EL (cell line): ENCODE measurements around the gene ITFG1.
A peak's percentile ranks its signal among the peaks of the same experiment; 100 is the strongest.

Experiments used
- DNase-seq: peaks from one replicate; pipeline ENCODE4 v3.0.0-alpha.2; 2016

ITFG1 gene

GRCh38 chr16:47143677-47144558 is 316.9 kb downstream of the ITFG1 start, which contains the start of gene NETO2:
TSS of gene NETO2 (minus strand) at chr16:47143945. CDS start at chr16:47143612, 333 bp downstream.
- peak; percentile 62 for DNase-seq

- DNase-seq = peak; percentile 78
Measured at GRCh38 chr16:47142821-47143676, 317.8 kb downstream of the ITFG1 start.

- peak; percentile 42 for DNase-seq
Measured at GRCh38 chr16:47142486-47142820, 318.4 kb downstream of the ITFG1 start.

GRCh38 chr16:47141773-47142485 is 318.9 kb downstream of the ITFG1 start:
- peak; percentile 84 for DNase-seq

GRCh38 chr16:47140686-47141085 is 320.2 kb downstream of the ITFG1 start:
- no peak for DNase-seq

GRCh38 chr16:47139561-47140185 is 321.2 kb downstream of the ITFG1 start:
- peak; percentile 22 for DNase-seq

- peak; percentile 26 for DNase-seq
Measured at GRCh38 chr16:47137925-47138324, 322.9 kb downstream of the ITFG1 start.

- DNase-seq = peak; percentile 58
Measured at GRCh38 chr16:47136099-47136842, 324.6 kb downstream of the ITFG1 start.

- no peak for DNase-seq
Measured at GRCh38 chr16:47134550-47134949, 326.3 kb downstream of the ITFG1 start.

GRCh38 chr16:47132308-47132707 is 328.6 kb downstream of the ITFG1 start:
- no peak for DNase-seq

- DNase-seq = no peak
Measured at GRCh38 chr16:47129755-47130435, 331.0 kb downstream of the ITFG1 start.

GRCh38 chr16:47127541-47127940 is 333.3 kb downstream of the ITFG1 start:
- no peak for DNase-seq

- no peak for DNase-seq
Measured at GRCh38 chr16:47125757-47126156, 335.1 kb downstream of the ITFG1 start.

- no peak for DNase-seq
Measured at GRCh38 chr16:47113130-47113529, 347.7 kb downstream of the ITFG1 start.

- no peak for DNase-seq
Measured at GRCh38 chr16:47110939-47111338, 349.9 kb downstream of the ITFG1 start.

GRCh38 chr16:47109361-47109760 is 351.5 kb downstream of the ITFG1 start:
- DNase-seq = no peak
